Endothelial cell of umbilical vein (primary cell): ENCODE results near the gene ZNF385C. TPM values are rescaled to one million over a fixed set of nuclear protein-coding genes. Genes with fewer than 3 reads are reported as not detected.

Experiments
- BruUV-seq: library from RNA; stranded (reverse); fragments of 400-500 nt; replicated peaks from 2 replicates; lab custom pipeline; 2021; lab: Mats Ljungman, UMichigan
- CTCF ChIA-PET: fragments of 300-600, 350-600 bp; sonication (Branson Sonifier 250); formaldehyde crosslinking; loops from one replicate; lab custom pipeline; 2021; ENCODE audit warnings: antibody characterized with exemption, inconsistent platforms; lab: Charles Lee
- POLR2A ChIA-PET: fragments of 300-600, 350-600 bp; sonication (Branson Sonifier 250); formaldehyde crosslinking; loops from one replicate; lab custom pipeline; 2021; ENCODE audit warnings: antibody characterized with exemption, inconsistent platforms; lab: Charles Lee
- DNase-seq: peaks from one replicate; pipeline ENCODE4 v3.0.0-alpha.2; 2011; ENCODE audit warnings: low read depth, low spot score
- FAIRE-seq: peaks from 2 replicates; lab custom pipeline; 2011; peaks lifted over from hg19 to GRCh38; lab: Jason Lieb, UNC
- H2AFZ ChIP-seq: 2 replicates; pipeline ENCODE4 v1.6.0; 2012; ENCODE audit warnings: low read depth, low read length, control low read depth, inconsistent platforms
- H3K27ac ChIP-seq: 2 replicates; pipeline ENCODE4 v1.5.1; 2011; ENCODE audit warnings: low read depth, mild to moderate bottlenecking, control low read depth, low read length, moderate library complexity; ENCODE audit not compliant: insufficient read depth
- H3K27me3 ChIP-seq, 2 experiments: 2 replicates each; pipeline versions ENCODE4 v1.6.0 to v1.6.1; 2011; ENCODE audit warnings: low read length in 2 of 2, mixed read lengths in 1 of 2; ENCODE audit not compliant: control insufficient read depth in 2 of 2, insufficient read depth in 2 of 2
- H3K36me3 ChIP-seq, 2 experiments: 2 replicates in 1 of 2; 3 replicates in 1 of 2; pipeline ENCODE4 v1.5.1; 2011; ENCODE audit warnings: low read length in 2 of 2, mild to moderate bottlenecking in 1 of 2, moderate library complexity in 1 of 2; ENCODE audit not compliant: control insufficient read depth in 2 of 2, insufficient read depth in 2 of 2; ENCODE audit errors: extremely low read depth in 1 of 2
- H3K4me1 ChIP-seq: 3 replicates; pipeline ENCODE4 v1.5.1; 2011; ENCODE audit warnings: mild to moderate bottlenecking, low read length; ENCODE audit not compliant: control insufficient read depth, insufficient read depth; ENCODE audit errors: extremely low read depth
- H3K4me2 ChIP-seq: 2 replicates; pipeline ENCODE4 v1.6.1; 2011; ENCODE audit warnings: low read length, control low read depth, mixed read lengths; ENCODE audit not compliant: insufficient read depth
- H3K4me3 ChIP-seq, 3 experiments: fragments of 200-600 bp in 1 of 3; sonication (generic), shearing (Covaris generic) in 1 of 3; replicated peaks in 1 of 3; 2 replicates each; pipeline ENCODE4 v1.5.1; 2011 to 2016; ENCODE audit warnings: control low read depth in 3 of 3, low read length in 3 of 3, mild to moderate bottlenecking in 2 of 3, inconsistent platforms in 1 of 3, low read depth in 1 of 3, moderate library complexity in 1 of 3; ENCODE audit not compliant: insufficient read depth in 1 of 3
- H3K79me2 ChIP-seq: 2 replicates; pipeline ENCODE4 v1.6.0; 2012; ENCODE audit warnings: low read length, inconsistent platforms; ENCODE audit not compliant: control insufficient read depth, insufficient read depth
- H3K9ac ChIP-seq: replicated peaks from 2 replicates; pipeline ENCODE3; 2011; ENCODE audit warnings: low read length, control low read depth; ENCODE audit not compliant: insufficient read depth; ENCODE audit errors: extremely low read depth
- H3K9me1 ChIP-seq: replicated peaks from 3 replicates; pipeline ENCODE4 v1.6.0; 2011; ENCODE audit warnings: mild to moderate bottlenecking, low read length; ENCODE audit not compliant: control insufficient read depth, insufficient read depth; ENCODE audit errors: extremely low read depth
- H3K9me3 ChIP-seq: replicated peaks from 2 replicates; pipeline ENCODE4 v1.5.1; 2012; ENCODE audit warnings: low read length, inconsistent platforms; ENCODE audit not compliant: control insufficient read depth, insufficient read depth
- H4K20me1 ChIP-seq: replicated peaks from 2 replicates; pipeline ENCODE3; 2011; ENCODE audit warnings: mild to moderate bottlenecking, low read length; ENCODE audit not compliant: control insufficient read depth, insufficient read depth; ENCODE audit errors: extremely low read depth
- EZH2 ChIP-seq: IDR thresholded peaks from 2 replicates; pipeline ENCODE4 v1.6.1; 2012; ENCODE audit warnings: borderline replicate concordance, low read depth, mild to moderate bottlenecking, moderate library complexity, low read length, inconsistent platforms; ENCODE audit not compliant: severe bottlenecking
- FOS ChIP-seq: IDR thresholded peaks from 2 replicates; pipeline ENCODE4 v1.6.1; 2011; ENCODE audit warnings: mild to moderate bottlenecking, low read length, moderate library complexity, borderline replicate concordance; ENCODE audit not compliant: insufficient read depth
- GATA2 ChIP-seq: IDR thresholded peaks from 2 replicates; pipeline ENCODE4 v1.7.0; 2011; ENCODE audit warnings: low read depth, mild to moderate bottlenecking, moderate library complexity, mixed read lengths, low read length; ENCODE audit not compliant: insufficient read length, insufficient read depth
- JUN ChIP-seq: IDR thresholded peaks from 2 replicates; pipeline ENCODE4 v1.6.1; 2011; ENCODE audit warnings: borderline replicate concordance, low read depth; ENCODE audit not compliant: insufficient read length, insufficient read depth
- MAX ChIP-seq: IDR thresholded peaks from 2 replicates; pipeline ENCODE4 v1.6.1; 2011; ENCODE audit not compliant: insufficient read depth, insufficient read length
- MYC ChIP-seq: IDR thresholded peaks from one replicate; pipeline ENCODE4 v1.6.1; 2011; ENCODE audit warnings: mild to moderate bottlenecking, low read depth, low read length
- POLR2A ChIP-seq: IDR thresholded peaks from 2 replicates; pipeline ENCODE4 v1.6.1; 2012; ENCODE audit warnings: low read depth, mild to moderate bottlenecking, control low read depth, low read length
- POLR2AphosphoS5 ChIP-seq: IDR thresholded peaks from 2 replicates; pipeline ENCODE4 v1.6.1; 2012; ENCODE audit warnings: low read depth, mild to moderate bottlenecking, control low read depth, low read length, moderate library complexity; ENCODE audit not compliant: insufficient read depth
- dilution Hi-C: fragments of 300-500 bp; cut with MboI; formaldehyde crosslinking; loops from one replicate; pipeline ENCODE4 v1.15.0; 2019; ENCODE audit warnings: low sequenced_read_pairs; ENCODE audit not compliant: extremely low pct_ligation_motif_present
- intact Hi-C: fragments of 100-400 bp; cut with micrococcal nuclease; formaldehyde crosslinking; loops from one replicate; pipeline ENCODE4 v1.10.0; 2022
- polyA plus RNA-seq, 4 experiments: library from polyadenylated mRNA; depleted of rRNA in 3 of 4; stranded (reverse) in 3 of 4; unstranded in 1 of 4; fragments of >200 nt; gene quantifications; 2 replicates each; pipeline versions ENCODE4 v1.2.1 to v1.2.3, GENCODE V29; 2011 to 2012; ENCODE audit warnings: missing spikeins in 1 of 4
- total RNA-seq: library from RNA; stranded (reverse); gene quantifications from 2 replicates; pipeline ENCODE4 v1.2.3, GENCODE V29; 2021

ZNF385C gene
- total and polyA plus RNA-seq, 2 donors (not counting 3 experiments of a cell fraction or from before 2014, with no cell fraction given), result 0.07 TPM; not detected in 1

- no peaks in the 10 kb centered on the region for H3K9me1 ChIP-seq
- H3K9me3 ChIP-seq, result no peaks in the 10 kb centered on the region
- H4K20me1 ChIP-seq, result no peaks in the 10 kb centered on the region
- peaks cover 3 to 16% of the 10 kb centered on the region in 2 experiments for H3K36me3 ChIP-seq
- DNase-seq, result no peak
- intact Hi-C loops (loop anchor here (1.0 to 10.0 kb wide), 6 partner anchors 37 to 499 kb away; partner anchors contain the start of gene KCNH4), dilution Hi-C loops (no loop called here)
- no peak overlapping the region for H3K4me2 ChIP-seq
- H3K79me2 ChIP-seq, result peaks cover 6% of the 10 kb centered on the region
- H2AFZ ChIP-seq, result no peak overlapping the region
- H3K9ac ChIP-seq, result no peak overlapping the region
- POLR2A ChIA-PET, result interaction anchor here (0.6 to 1.1 kb wide), 2 partner anchors 9 to 35 kb away, joined by 3 to 9 read pairs; partner anchors contain the start of gene DNAJC7
- TF ChIP-seq JUN (no peak), POLR2AphosphoS5 (no peak), POLR2A (peak; percentile 36)
- no peak overlapping the region for H3K27ac ChIP-seq
- CTCF ChIA-PET, result interaction anchor here (0.9 to 6.3 kb wide), 10 partner anchors 9 to 492 kb away, joined by 3 to 40 read pairs (median 6); partner anchors contain the start of genes CNP, DNAJC7 and KCNH4
- H3K27me3 ChIP-seq, result no peaks in the 10 kb centered on the region
- FAIRE-seq, result no peak
- H3K4me3 ChIP-seq, result no peak overlapping the region
- H3K4me1 ChIP-seq, result peaks cover 24% of the 10 kb centered on the region
- BruUV-seq, result no TSS peak
Observed at GRCh38 chr17:42025936-42026335, 72.3 kb downstream of the ZNF385C start.

GRCh38 chr17:42025191-42025579 lies 73.1 kb downstream of the ZNF385C start:
- H3K9me3 ChIP-seq, result no peaks in the 10 kb centered on the region
- CTCF ChIA-PET, result interaction anchor here (0.5 to 6.3 kb wide), 23 partner anchors 9 to 492 kb away, joined by 3 to 40 read pairs (median 5); partner anchors contain the start of genes C17orf113, CNP, DNAJC7 and KCNH4
- H3K27me3 ChIP-seq, result no peaks in the 10 kb centered on the region
- H3K36me3 ChIP-seq, result peaks cover 3 to 16% of the 10 kb centered on the region in 2 experiments
- TF ChIP-seq GATA2 (no peak), MYC (no peak), EZH2 (no peak), MAX (no peak), POLR2A (no peak), FOS (no peak), POLR2AphosphoS5 (no peak), JUN (no peak)
- H4K20me1 ChIP-seq, result no peaks in the 10 kb centered on the region
- H3K9me1 ChIP-seq, result no peaks in the 10 kb centered on the region
- no TSS peak for BruUV-seq
- peaks cover 26% of the 10 kb centered on the region for H3K4me1 ChIP-seq
- peak overlapping the region; percentile 20 for H3K4me2 ChIP-seq
- POLR2A ChIA-PET, result interaction anchor here (1.1 kb wide), 1 partner anchor 8 kb away, joined by 3 read pairs; the partner anchor contains the start of gene DNAJC7
- FAIRE-seq (no peak), DNase-seq (no peak)
- H3K4me3 ChIP-seq, result no peak overlapping the region
- peaks cover 14% of the 10 kb centered on the region for H3K79me2 ChIP-seq
- intact Hi-C loops (loop anchor here (1.0 to 10.0 kb wide), 6 partner anchors 38 to 500 kb away; partner anchors contain the start of gene KCNH4), dilution Hi-C loops (no loop called here)
- H3K27ac ChIP-seq, result peak overlapping the region; percentile 67
- H3K9ac ChIP-seq, result peak overlapping the region; percentile 14
- no peak overlapping the region for H2AFZ ChIP-seq
